AG04449 (cell line): Measurements from ENCODE around the gene CHD2.

Experiments used
- CTCF ChIA-PET: fragments of 350-600 bp; formaldehyde crosslinking; extraction: SDS; loops from one replicate; lab custom pipeline; 2021; ENCODE audit warnings: antibody characterized with exemption; lab: Yijun Ruan, JAX
- POLR2A ChIA-PET: fragments of 400-600, 350-600 bp; formaldehyde crosslinking; extraction: SDS; loops from one replicate; lab custom pipeline; 2020; ENCODE audit warnings: antibody characterized with exemption, inconsistent platforms; lab: Yijun Ruan, JAX
- DNase-seq: peaks from one replicate; pipeline ENCODE4 v3.0.0-alpha.2; 2010; ENCODE audit warnings: low read depth, low spot score
- H3K4me3 ChIP-seq: 2 replicates; pipeline ENCODE4 v1.5.1; 2011; ENCODE audit warnings: low read depth, mild to moderate bottlenecking, control low read depth, low read length
- TF ChIP-seq, protein P1 (sequence below): IDR thresholded peaks from one replicate; pipeline ENCODE4 v1.5.1; 2011; ENCODE audit warnings: mild to moderate bottlenecking, moderate library complexity, low read length, control low read depth, inconsistent platforms; ENCODE audit not compliant: insufficient read depth; ENCODE audit errors: missing control alignments

The CHD2 gene

DNA sequence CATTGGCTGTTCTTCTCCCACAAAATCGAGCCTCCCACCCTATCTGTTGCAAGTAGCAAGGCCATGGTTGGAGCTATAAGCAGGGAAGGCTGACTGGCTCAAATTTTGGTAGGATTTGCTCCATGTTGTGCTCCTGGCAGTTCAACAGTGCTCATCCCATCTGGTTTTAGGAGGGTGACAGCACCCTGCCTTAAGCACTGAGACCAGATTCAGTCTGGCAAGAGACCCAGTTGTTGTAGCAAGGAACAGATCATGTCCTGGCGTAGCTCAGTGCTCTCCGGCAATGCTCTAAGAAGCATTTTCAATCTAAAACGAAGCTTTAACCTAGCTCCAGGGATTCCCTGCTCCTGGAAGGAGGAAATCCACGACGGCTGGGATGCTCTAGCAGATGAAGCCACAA is 97.7 kb downstream of the CHD2 start:
- ChIA-PET CTCF (interaction anchor here (1.9 kb wide), 1 partner anchor 200 kb away, joined by 5 read pairs; no protein-coding TSS in a partner anchor), POLR2A (no interaction called here)
- TF ChIP-seq, protein P1, sequence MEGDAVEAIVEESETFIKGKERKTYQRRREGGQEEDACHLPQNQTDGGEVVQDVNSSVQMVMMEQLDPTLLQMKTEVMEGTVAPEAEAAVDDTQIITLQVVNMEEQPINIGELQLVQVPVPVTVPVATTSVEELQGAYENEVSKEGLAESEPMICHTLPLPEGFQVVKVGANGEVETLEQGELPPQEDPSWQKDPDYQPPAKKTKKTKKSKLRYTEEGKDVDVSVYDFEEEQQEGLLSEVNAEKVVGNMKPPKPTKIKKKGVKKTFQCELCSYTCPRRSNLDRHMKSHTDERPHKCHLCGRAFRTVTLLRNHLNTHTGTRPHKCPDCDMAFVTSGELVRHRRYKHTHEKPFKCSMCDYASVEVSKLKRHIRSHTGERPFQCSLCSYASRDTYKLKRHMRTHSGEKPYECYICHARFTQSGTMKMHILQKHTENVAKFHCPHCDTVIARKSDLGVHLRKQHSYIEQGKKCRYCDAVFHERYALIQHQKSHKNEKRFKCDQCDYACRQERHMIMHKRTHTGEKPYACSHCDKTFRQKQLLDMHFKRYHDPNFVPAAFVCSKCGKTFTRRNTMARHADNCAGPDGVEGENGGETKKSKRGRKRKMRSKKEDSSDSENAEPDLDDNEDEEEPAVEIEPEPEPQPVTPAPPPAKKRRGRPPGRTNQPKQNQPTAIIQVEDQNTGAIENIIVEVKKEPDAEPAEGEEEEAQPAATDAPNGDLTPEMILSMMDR, result no peak
- H3K4me3 ChIP-seq, result no peak overlapping the region
- DNase-seq, result no peak

GRCh38 chr15:93001156-93001555 is 101.0 kb downstream of the CHD2 start:
- CTCF ChIA-PET, result interaction anchor here (0.8 to 2.1 kb wide), 12 partner anchors 10 to 205 kb away, joined by 3 to 8 read pairs (median 3); no protein-coding TSS in a partner anchor
- TF ChIP-seq, protein P1, result no peak
- DNase-seq, result no peak
- POLR2A ChIA-PET, result no interaction called here
- H3K4me3 ChIP-seq, result no peak overlapping the region

DNA sequence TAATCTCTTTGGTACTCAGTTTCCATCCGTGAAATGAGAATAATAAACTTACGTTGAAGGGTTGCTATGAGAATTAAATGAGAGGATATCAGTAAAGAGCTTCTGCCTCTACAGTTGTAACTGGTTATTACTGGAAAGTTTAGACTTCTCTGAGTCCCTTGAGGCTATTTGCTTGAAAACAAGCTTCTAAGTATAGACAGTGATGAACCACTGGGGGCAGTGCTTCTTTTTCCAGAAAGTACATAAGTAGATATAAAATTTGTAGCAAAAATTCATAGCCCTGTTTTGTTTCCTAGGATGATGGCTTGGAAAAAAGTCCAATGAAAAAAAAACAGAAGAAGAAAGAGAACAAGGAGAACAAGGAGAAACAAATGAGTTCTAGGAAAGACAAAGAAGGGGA is 101.8 kb downstream of the CHD2 start:
- TF ChIP-seq, protein P1, result no peak
- DNase-seq, result no peak
- ChIA-PET POLR2A (no interaction called here), CTCF (interaction anchor here (0.9 to 2.1 kb wide), 9 partner anchors 11 to 204 kb away, joined by 3 to 8 read pairs (median 3); no protein-coding TSS in a partner anchor)
- H3K4me3 ChIP-seq, result no peak overlapping the region

DNA sequence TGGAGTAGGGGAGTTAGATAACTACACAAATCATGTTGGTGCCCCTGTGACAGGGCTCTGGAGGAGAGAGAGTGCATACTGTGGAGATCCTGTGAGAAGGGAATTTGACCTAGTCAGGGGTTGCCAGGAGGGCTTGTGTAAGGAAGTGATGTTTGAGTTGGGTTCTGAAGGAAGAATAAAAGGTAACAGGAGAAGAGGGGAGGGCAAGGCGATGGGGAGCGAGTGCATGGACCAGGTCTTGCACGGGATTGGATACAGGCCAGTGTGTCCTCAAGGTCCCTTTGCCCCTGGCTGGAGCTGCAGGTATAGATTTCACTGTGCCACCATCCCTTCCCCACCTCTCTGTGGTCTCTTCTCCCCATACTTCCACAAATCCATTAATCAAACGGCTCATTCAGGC is 105.0 kb downstream of the CHD2 start:
- ChIA-PET POLR2A (no interaction called here), CTCF (no interaction called here)
- H3K4me3 ChIP-seq, result no peak overlapping the region
- DNase-seq, result no peak
- TF ChIP-seq, protein P1, result no peak

- TF ChIP-seq, protein P1, result no peak
- POLR2A ChIA-PET, result no interaction called here
- H3K4me3 ChIP-seq, result no peak overlapping the region
- DNase-seq, result no peak
- CTCF ChIA-PET, result no interaction called here
These were observed 107.9 kb downstream of the CHD2 start for GRCh38 chr15:93007994-93008393.

GRCh38 chr15:93012786-93013185 is 112.7 kb downstream of the CHD2 start:
- no peak for DNase-seq
- TF ChIP-seq, protein P1, result no peak
- ChIA-PET CTCF (interaction anchor here (1.0 to 2.4 kb wide), 3 partner anchors 11 to 216 kb away, joined by 3 to 11 read pairs (median 4); no protein-coding TSS in a partner anchor), POLR2A (no interaction called here)
- H3K4me3 ChIP-seq, result no peak overlapping the region
